Measurements from ENCODE around the gene STAC3. TPM values are rescaled to one million over a fixed set of nuclear protein-coding genes. Genes with fewer than 3 reads are reported as not detected.

STAC3 gene
- total RNA-seq, 1 donor from 2014 or later: 1.3 TPM

GRCh38 chr12:57210926-57211692, 39.9 kb downstream of the STAC3 start:
- H3K4me1 Mint-ChIP-seq (ENCODE audit: low read depth): peaks cover 52% of the 10 kb centered on the region
- no peaks in the 10 kb centered on the region for H3K9me3 Mint-ChIP-seq (ENCODE audit: low read depth)
- no peak for DNase-seq (ENCODE audit: low spot score)
- H3K36me3 Mint-ChIP-seq (ENCODE audit: low read depth): peaks cover 20% of the 10 kb centered on the region
- H3K27me3 Mint-ChIP-seq (ENCODE audit: low read depth): no peaks in the 10 kb centered on the region
- no peak overlapping the region for H3K4me3 Mint-ChIP-seq (ENCODE audit: unreplicated experiment)
- TF ChIP-seq, protein P1, sequence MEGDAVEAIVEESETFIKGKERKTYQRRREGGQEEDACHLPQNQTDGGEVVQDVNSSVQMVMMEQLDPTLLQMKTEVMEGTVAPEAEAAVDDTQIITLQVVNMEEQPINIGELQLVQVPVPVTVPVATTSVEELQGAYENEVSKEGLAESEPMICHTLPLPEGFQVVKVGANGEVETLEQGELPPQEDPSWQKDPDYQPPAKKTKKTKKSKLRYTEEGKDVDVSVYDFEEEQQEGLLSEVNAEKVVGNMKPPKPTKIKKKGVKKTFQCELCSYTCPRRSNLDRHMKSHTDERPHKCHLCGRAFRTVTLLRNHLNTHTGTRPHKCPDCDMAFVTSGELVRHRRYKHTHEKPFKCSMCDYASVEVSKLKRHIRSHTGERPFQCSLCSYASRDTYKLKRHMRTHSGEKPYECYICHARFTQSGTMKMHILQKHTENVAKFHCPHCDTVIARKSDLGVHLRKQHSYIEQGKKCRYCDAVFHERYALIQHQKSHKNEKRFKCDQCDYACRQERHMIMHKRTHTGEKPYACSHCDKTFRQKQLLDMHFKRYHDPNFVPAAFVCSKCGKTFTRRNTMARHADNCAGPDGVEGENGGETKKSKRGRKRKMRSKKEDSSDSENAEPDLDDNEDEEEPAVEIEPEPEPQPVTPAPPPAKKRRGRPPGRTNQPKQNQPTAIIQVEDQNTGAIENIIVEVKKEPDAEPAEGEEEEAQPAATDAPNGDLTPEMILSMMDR (IDR thresholded peaks at IDR 0.05): no peak
- H3K27ac Mint-ChIP-seq (ENCODE audit: unreplicated experiment): peak overlapping the region; percentile 70

GRCh38 chr12:57210461-57210860, 40.5 kb downstream of the STAC3 start:
- Mint-ChIP-seq H3K9me3 (ENCODE audit: low read depth) (no peaks in the 10 kb centered on the region), H3K27me3 (ENCODE audit: low read depth) (no peaks in the 10 kb centered on the region), H3K27ac (ENCODE audit: unreplicated experiment) (peak overlapping the region; percentile 51), H3K4me1 (ENCODE audit: low read depth) (peaks cover 46% of the 10 kb centered on the region), H3K4me3 (ENCODE audit: unreplicated experiment) (no peak overlapping the region), H3K36me3 (ENCODE audit: low read depth) (peaks cover 23% of the 10 kb centered on the region)
- no peak for DNase-seq (ENCODE audit: low spot score)
- TF ChIP-seq, protein P1 (IDR thresholded peaks at IDR 0.05): no peak

GRCh38 chr12:57209916-57210315, 41.1 kb downstream of the STAC3 start:
- Mint-ChIP-seq H3K27me3 (ENCODE audit: low read depth) (no peaks in the 10 kb centered on the region), H3K36me3 (ENCODE audit: low read depth) (peaks cover 25% of the 10 kb centered on the region), H3K9me3 (ENCODE audit: low read depth) (no peaks in the 10 kb centered on the region), H3K4me3 (ENCODE audit: unreplicated experiment) (no peak overlapping the region), H3K27ac (ENCODE audit: unreplicated experiment) (no peak overlapping the region), H3K4me1 (ENCODE audit: low read depth) (peaks cover 40% of the 10 kb centered on the region)
- DNase-seq (ENCODE audit: low spot score): no peak
- TF ChIP-seq, protein P1 (IDR thresholded peaks at IDR 0.05): no peak

DNA sequence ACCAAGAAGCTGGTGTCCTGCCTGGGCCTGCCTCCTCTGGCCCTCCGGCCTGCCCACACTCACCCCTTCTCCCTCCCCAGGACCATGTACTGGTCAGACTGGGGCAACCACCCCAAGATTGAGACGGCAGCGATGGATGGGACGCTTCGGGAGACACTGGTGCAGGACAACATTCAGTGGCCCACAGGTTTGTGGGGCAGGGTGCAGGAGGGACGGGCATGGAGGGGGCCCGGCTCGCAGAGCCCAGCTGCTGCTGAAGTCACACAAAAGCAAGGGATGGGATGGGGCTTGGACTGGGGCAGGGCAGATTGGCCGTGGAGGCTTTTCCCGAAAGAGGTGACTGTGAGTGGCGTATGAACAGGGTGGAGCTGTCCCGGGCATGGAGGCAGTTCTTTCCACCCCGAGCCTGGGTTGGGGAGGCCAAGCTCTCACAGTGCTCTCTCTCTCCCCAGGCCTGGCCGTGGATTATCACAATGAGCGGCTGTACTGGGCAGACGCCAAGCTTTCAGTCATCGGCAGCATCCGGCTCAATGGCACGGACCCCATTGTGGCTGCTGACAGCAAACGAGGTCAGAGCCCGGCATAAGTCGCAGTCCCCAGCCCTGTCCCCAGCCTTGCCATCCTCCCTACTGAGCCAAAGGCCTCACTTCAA, 42.2 kb downstream of the STAC3 start:
- Mint-ChIP-seq H3K4me1 (ENCODE audit: low read depth) (peaks cover 29% of the 10 kb centered on the region), H3K36me3 (ENCODE audit: low read depth) (peaks cover 33% of the 10 kb centered on the region), H3K27ac (ENCODE audit: unreplicated experiment) (peak overlapping the region; percentile 45), H3K4me3 (ENCODE audit: unreplicated experiment) (no peak overlapping the region), H3K27me3 (ENCODE audit: low read depth) (no peaks in the 10 kb centered on the region), H3K9me3 (ENCODE audit: low read depth) (no peaks in the 10 kb centered on the region)
- TF ChIP-seq, protein P1 (IDR thresholded peaks at IDR 0.05): no peak
- no peak for DNase-seq (ENCODE audit: low spot score)

DNA sequence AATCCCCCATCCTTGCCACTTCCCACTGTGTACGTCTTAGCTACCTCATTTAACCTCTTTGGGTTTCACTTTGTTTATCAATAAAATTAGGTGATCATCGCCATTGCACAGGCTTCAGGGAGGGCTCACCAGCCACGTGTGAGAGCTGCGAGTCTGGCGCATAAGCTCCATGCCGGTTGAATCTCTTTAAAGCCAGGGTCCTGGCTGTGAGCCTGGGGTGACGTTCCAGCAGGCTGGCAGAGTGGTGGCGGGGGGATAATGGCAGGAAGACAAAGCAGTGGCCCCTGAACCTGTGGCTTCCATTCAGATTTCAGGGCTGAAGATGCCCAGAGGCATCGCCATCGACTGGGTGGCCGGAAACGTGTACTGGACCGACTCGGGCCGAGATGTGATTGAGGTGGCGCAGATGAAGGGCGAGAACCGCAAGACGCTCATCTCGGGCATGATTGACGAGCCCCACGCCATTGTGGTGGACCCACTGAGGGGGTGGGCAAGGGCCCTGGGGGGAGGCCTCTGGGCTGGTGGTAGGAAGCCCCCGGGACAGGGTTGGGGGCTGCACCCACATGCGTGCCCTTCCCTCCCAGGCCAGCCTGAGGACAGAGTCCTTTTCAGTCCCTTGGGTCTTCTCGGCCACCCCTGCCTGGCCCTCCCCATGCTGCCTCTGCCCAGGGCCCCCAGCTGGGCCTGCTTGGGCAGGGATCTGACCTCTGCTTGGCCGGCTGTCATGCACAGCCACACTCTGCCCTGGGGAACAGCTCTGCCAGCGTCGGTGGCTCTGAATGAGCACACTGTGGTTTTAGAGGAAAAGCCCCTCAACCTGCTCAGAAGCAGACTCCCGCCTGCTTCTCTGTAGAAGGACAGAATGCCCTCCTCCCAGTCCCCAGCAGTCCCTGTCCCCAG, 43.0 kb downstream of the STAC3 start:
- Mint-ChIP-seq H3K27ac (ENCODE audit: unreplicated experiment) (no peak overlapping the region), H3K27me3 (ENCODE audit: low read depth) (no peaks in the 10 kb centered on the region), H3K4me3 (ENCODE audit: unreplicated experiment) (no peak overlapping the region), H3K36me3 (ENCODE audit: low read depth) (peaks cover 38% of the 10 kb centered on the region), H3K9me3 (ENCODE audit: low read depth) (no peaks in the 10 kb centered on the region), H3K4me1 (ENCODE audit: low read depth) (peaks cover 21% of the 10 kb centered on the region)
- TF ChIP-seq, protein P1 (IDR thresholded peaks at IDR 0.05): no peak
- DNase-seq (ENCODE audit: low spot score): no peak
